ENCODE results near the gene PDE6D. TPM values are rescaled to one million over a fixed set of nuclear protein-coding genes. Genes with fewer than 3 reads are reported as not detected.

Gene PDE6D
- total RNA-seq, 6 donors from 2014 or later, result 10.5 to 22.8 (median 17.4) TPM

- ATAC-seq (ENCODE audit: low FRiP score in 2 of 2), result no peak
These were observed 59.8 kb downstream of the PDE6D start for GRCh38 chr2:231720987-231721966.

GRCh38 chr2:231720292-231720986, 60.6 kb downstream of the PDE6D start:
- peaks cover 0 to 2% (median 0%) of the 10 kb centered on the region in 4 donors for H3K4me1 ChIP-seq
- H3K27me3 ChIP-seq, result no peaks in the 10 kb centered on the region
- no peaks in the 10 kb centered on the region for H3K9me3 ChIP-seq
- H3K4me3 ChIP-seq, result no peak overlapping the region
- H3K36me3 ChIP-seq, result no peaks in the 10 kb centered on the region
- H3K27ac ChIP-seq, result no peak overlapping the region
- ATAC-seq (ENCODE audit: low FRiP score in 2 of 2) (no peak), DNase-seq (no peak)
- TF ChIP-seq, protein P1, sequence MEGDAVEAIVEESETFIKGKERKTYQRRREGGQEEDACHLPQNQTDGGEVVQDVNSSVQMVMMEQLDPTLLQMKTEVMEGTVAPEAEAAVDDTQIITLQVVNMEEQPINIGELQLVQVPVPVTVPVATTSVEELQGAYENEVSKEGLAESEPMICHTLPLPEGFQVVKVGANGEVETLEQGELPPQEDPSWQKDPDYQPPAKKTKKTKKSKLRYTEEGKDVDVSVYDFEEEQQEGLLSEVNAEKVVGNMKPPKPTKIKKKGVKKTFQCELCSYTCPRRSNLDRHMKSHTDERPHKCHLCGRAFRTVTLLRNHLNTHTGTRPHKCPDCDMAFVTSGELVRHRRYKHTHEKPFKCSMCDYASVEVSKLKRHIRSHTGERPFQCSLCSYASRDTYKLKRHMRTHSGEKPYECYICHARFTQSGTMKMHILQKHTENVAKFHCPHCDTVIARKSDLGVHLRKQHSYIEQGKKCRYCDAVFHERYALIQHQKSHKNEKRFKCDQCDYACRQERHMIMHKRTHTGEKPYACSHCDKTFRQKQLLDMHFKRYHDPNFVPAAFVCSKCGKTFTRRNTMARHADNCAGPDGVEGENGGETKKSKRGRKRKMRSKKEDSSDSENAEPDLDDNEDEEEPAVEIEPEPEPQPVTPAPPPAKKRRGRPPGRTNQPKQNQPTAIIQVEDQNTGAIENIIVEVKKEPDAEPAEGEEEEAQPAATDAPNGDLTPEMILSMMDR (IDR thresholded peaks at IDR 0.05), result no peak
- TF ChIP-seq EP300 (IDR thresholded peaks at IDR 0.05) (no peak), POLR2AphosphoS5 (IDR thresholded peaks at IDR 0.05) (no peak), POLR2A (IDR thresholded peaks at IDR 0.05) (no peak)
- 83 to 85% methylated on average over 7 of the region's 7 CpGs for WGBS, 2 donors

More at GRCh38 chr2:231720987-231721966, 59.8 kb downstream of the PDE6D start:
- TF ChIP-seq POLR2A (IDR thresholded peaks at IDR 0.05) (no peak), EP300 (IDR thresholded peaks at IDR 0.05) (no peak), POLR2AphosphoS5 (IDR thresholded peaks at IDR 0.05) (no peak)
- TF ChIP-seq, protein P1 (IDR thresholded peaks at IDR 0.05), result no peak
- no peak overlapping the region for H3K4me3 ChIP-seq
- no peaks in the 10 kb centered on the region for H3K9me3 ChIP-seq
- no peaks in the 10 kb centered on the region for H3K4me1 ChIP-seq
- H3K36me3 ChIP-seq, result no peaks in the 10 kb centered on the region
- WGBS, 2 donors, result 85 to 90% methylated on average over 5 to 8 of the region's 8 CpGs
- H3K27me3 ChIP-seq, result no peaks in the 10 kb centered on the region
- H3K27ac ChIP-seq, result no peak overlapping the region
- DNase-seq, result no peak

DNA sequence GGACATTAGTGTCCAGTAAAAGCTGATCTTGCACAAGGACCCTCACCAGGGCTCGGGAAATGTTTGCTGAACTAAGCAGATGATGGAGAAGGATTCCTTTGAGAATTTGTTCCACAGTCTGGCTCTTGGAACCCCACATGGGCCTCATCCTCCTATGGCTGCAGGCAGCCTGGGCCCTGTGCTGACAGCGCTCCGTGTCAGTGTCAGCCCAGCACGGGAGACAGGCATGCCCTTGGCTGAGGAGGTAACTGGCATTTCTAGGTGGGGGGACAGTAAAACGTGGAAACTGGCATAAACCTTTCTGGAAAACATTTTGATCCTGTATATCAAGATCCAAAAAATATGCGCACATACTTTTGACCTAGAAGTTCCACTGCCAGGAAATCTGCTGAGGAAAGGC, 62.3 kb downstream of the PDE6D start:
- TF ChIP-seq, protein P1 (IDR thresholded peaks at IDR 0.05), result no peak
- TF ChIP-seq POLR2A (IDR thresholded peaks at IDR 0.05) (no peak), EP300 (IDR thresholded peaks at IDR 0.05) (no peak), POLR2AphosphoS5 (IDR thresholded peaks at IDR 0.05) (no peak)
- Histone ChIP-seq H3K36me3 (peaks cover 0 to 7% (median 0%) of the 10 kb centered on the region in 4 donors), H3K4me1 (peaks cover 3 to 19% (median 8%) of the 10 kb centered on the region in 4 donors), H3K9me3 (no peaks in the 10 kb centered on the region), H3K27me3 (no peaks in the 10 kb centered on the region), H3K4me3 (no peak overlapping the region), H3K27ac (no peak overlapping the region)
- 70 to 71% methylated on average over 6 of the region's 6 CpGs for WGBS, 2 donors
- ATAC-seq (ENCODE audit: low FRiP score in 2 of 2) (no peak), DNase-seq (peak in 1 of 2 donors; percentile 4)

- H3K9me3 ChIP-seq, result no peaks in the 10 kb centered on the region
- peaks cover 1 to 12% (median 2%) of the 10 kb centered on the region in 4 donors for H3K36me3 ChIP-seq
- H3K4me1 ChIP-seq, result peaks cover 9 to 26% (median 15%) of the 10 kb centered on the region in 4 donors
- no peaks in the 10 kb centered on the region for H3K27me3 ChIP-seq
- H3K27ac ChIP-seq, result no peak overlapping the region
- WGBS, 2 donors, result 86 to 87% methylated on average over 12 to 13 of the region's 13 CpGs
- H3K4me3 ChIP-seq, result no peak overlapping the region
- DNase-seq (peak in 1 of 2 donors; percentile 33), ATAC-seq (ENCODE audit: low FRiP score in 2 of 2) (peak in 1 of 2 donors; percentile 53)
- TF ChIP-seq POLR2A (IDR thresholded peaks at IDR 0.05), result peak in 1 of 4 donors; percentile 11
- no peak for TF ChIP-seq POLR2AphosphoS5 (IDR thresholded peaks at IDR 0.05)
- no peak for TF ChIP-seq EP300 (IDR thresholded peaks at IDR 0.05)
- TF ChIP-seq, protein P1 (IDR thresholded peaks at IDR 0.05), result no peak
These were observed 63.6 kb downstream of the PDE6D start for GRCh38 chr2:231717281-231718171.

Measured in upper lobe of left lung (tissue), 6 donors.